GM12878 (cell line): ENCODE results near the gene PLEKHM3. TPM values are rescaled to one million over a fixed set of nuclear protein-coding genes. Genes with fewer than 3 reads are reported as not detected.

Source experiments
- ATAC-seq: fragments of 200-7000 bp; cut with Tn5 transposase; 3 replicates; pipeline ENCODE4 v1.9.1; 2020; ENCODE audit warnings: mild to moderate bottlenecking, moderate library complexity
- BruUV-seq: library from RNA; stranded (reverse); fragments of 400-500 nt; replicated peaks from 2 replicates; lab custom pipeline; 2021; lab: Mats Ljungman, UMichigan
- CTCF ChIA-PET: fragments of 300-600 bp; sonication (Branson Sonifier 250); formaldehyde crosslinking; extraction: SDS; loops from one replicate; lab custom pipeline; 2021; ENCODE audit warnings: inconsistent platforms; lab: Yijun Ruan, JAX
- POLR2A ChIA-PET: fragments of 350-600 bp; formaldehyde crosslinking; extraction: SDS; loops from one replicate; lab custom pipeline; 2021; ENCODE audit warnings: inconsistent platforms; lab: Charles Lee
- RAD21 ChIA-PET: fragments of 300-600 bp; sonication (Branson Sonifier 250); formaldehyde crosslinking; loops from one replicate; lab custom pipeline; 2023; ENCODE audit warnings: antibody characterized with exemption; ENCODE audit not compliant: unreplicated experiment; lab: Charles Lee
- SMC1A ChIA-PET: fragments of 300-600 bp; sonication (Branson Sonifier 250); formaldehyde crosslinking; loops from one replicate; lab custom pipeline; 2023; ENCODE audit not compliant: unreplicated experiment, uncharacterized antibody; lab: Charles Lee
- DNase-seq: peaks from one replicate; pipeline ENCODE4 v3.0.0-alpha.2; 2011; ENCODE audit warnings: low read depth, low spot score
- FAIRE-seq: peaks from 3 replicates; lab custom pipeline; 2011; peaks lifted over from hg19 to GRCh38; lab: Jason Lieb, UNC
- H2AFZ ChIP-seq: 2 replicates; pipeline ENCODE4 v1.6.0; 2011; ENCODE audit warnings: low read depth, low read length, control low read depth; ENCODE audit not compliant: control insufficient read depth
- H3K27ac ChIP-seq: 2 replicates; pipeline ENCODE4 v1.5.1; 2011; ENCODE audit warnings: control low read depth; ENCODE audit not compliant: control insufficient read depth, insufficient read depth
- H3K27me3 ChIP-seq, 2 experiments: replicated peaks in 1 of 2; 2 replicates each; pipeline versions ENCODE4 v1.6.0 to v1.6.1; 2011; ENCODE audit warnings: low read length in 1 of 2; ENCODE audit not compliant: control insufficient read depth in 2 of 2, insufficient read depth in 2 of 2
- H3K36me3 ChIP-seq, 2 experiments: 2 replicates each; pipeline ENCODE4 v1.5.1; 2011; ENCODE audit warnings: low read length in 1 of 2; ENCODE audit not compliant: control insufficient read depth in 2 of 2, insufficient read depth in 2 of 2
- H3K4me1 ChIP-seq: 2 replicates; pipeline ENCODE4 v1.6.1; 2011; ENCODE audit warnings: mild to moderate bottlenecking, low read length, moderate library complexity, mixed read lengths; ENCODE audit not compliant: control insufficient read depth, insufficient read depth
- H3K4me2 ChIP-seq: 2 replicates; pipeline ENCODE4 v1.6.0; 2011; ENCODE audit warnings: control low read depth; ENCODE audit not compliant: control insufficient read depth, insufficient read depth
- H3K4me3 ChIP-seq: fragments of 200-600 bp; sonication (generic); 2 replicates; pipeline ENCODE4 v1.5.1; 2016
- H3K79me2 ChIP-seq: 2 replicates; pipeline ENCODE4 v1.6.0; 2011; ENCODE audit warnings: low read length; ENCODE audit not compliant: control insufficient read depth, insufficient read depth
- H3K9ac ChIP-seq: 2 replicates; pipeline ENCODE4 v1.8.0; 2011; ENCODE audit warnings: low read length, control low read depth, mixed read lengths; ENCODE audit not compliant: control insufficient read depth, insufficient read depth
- H3K9me3 ChIP-seq: replicated peaks from 3 replicates; pipeline ENCODE4 v1.5.1; 2011; ENCODE audit warnings: mild to moderate bottlenecking, low read length; ENCODE audit not compliant: control insufficient read depth, insufficient read depth
- H4K20me1 ChIP-seq: 2 replicates; pipeline ENCODE4 v1.6.0; 2011; ENCODE audit not compliant: control insufficient read depth, insufficient read depth
- BCL11A ChIP-seq: IDR thresholded peaks from 2 replicates; pipeline ENCODE4 v1.6.1; 2011; ENCODE audit warnings: low read depth, low read length
- CUX1 ChIP-seq: IDR thresholded peaks from 2 replicates; pipeline ENCODE4 v1.6.1; 2012; ENCODE audit warnings: improper control_type of control experiment, low read depth, low read length; ENCODE audit not compliant: insufficient replicate concordance
- EGR1 ChIP-seq, 2 experiments: IDR thresholded peaks; 1 replicate in 1 of 2; 2 replicates in 1 of 2; pipeline ENCODE4 v1.6.1; 2011 to 2012; ENCODE audit warnings: low read depth in 2 of 2, low read length in 2 of 2, borderline replicate concordance in 1 of 2, mild to moderate bottlenecking in 1 of 2, moderate library complexity in 1 of 2
- IKZF2 ChIP-seq, 2 experiments: fragments of 450-650 bp; IDR thresholded peaks; 2 replicates each; pipeline ENCODE4 v1.6.1; 2017; ENCODE audit warnings: mild to moderate bottlenecking in 2 of 2, moderate library complexity in 2 of 2
- NFYB ChIP-seq: IDR thresholded peaks from 2 replicates; pipeline ENCODE4 v1.6.1; 2011; ENCODE audit warnings: low read depth, mild to moderate bottlenecking, low read length, improper control_type of control experiment, moderate library complexity; ENCODE audit not compliant: insufficient read depth
- WGBS: methylation state at CpG from one replicate; pipeline ENCODE4 v1.1.6; 2016; ENCODE audit warnings: low lambda C conversion rate; ENCODE audit not compliant: insufficient replicate concordance, insufficient coverage; ENCODE audit errors: missing lambda C conversion rate; 5-methylcytosine and 5-hydroxymethylcytosine counted together
- in situ Hi-C: fragments of 300-500 bp; cut with MboI; formaldehyde crosslinking; loops from 9 replicates; pipeline ENCODE4 v1.14.3; 2018; ENCODE audit warnings: mixed read lengths
- intact Hi-C: fragments of 100-400 bp; cut with micrococcal nuclease; formaldehyde crosslinking; loops from one replicate; pipeline ENCODE4 v1.14.2; 2022; ENCODE audit not compliant: unreplicated experiment
- polyA plus RNA-seq, 11 experiments: library from polyadenylated mRNA; depleted of rRNA in 4 of 11; unstranded in 6 of 11; stranded (reverse) in 5 of 11; fragments of >200 nt; fragmentation: Nextera tagmentation in 4 of 11; fragmentation: Illumina TruSeq in 1 of 11; extraction: Ambion mirVana in 4 of 11; extraction: Trizol in 1 of 11; gene quantifications; 1 replicate in 1 of 11; 2 replicates in 10 of 11; pipeline versions ENCODE4 v1.2.1 to v1.2.3, GENCODE V29; 2011 to 2016; ENCODE audit warnings: inconsistent platforms in 2 of 11, missing spikeins in 2 of 11, low read depth in 1 of 11
- total RNA-seq, 4 experiments: library from RNA; depleted of rRNA in 3 of 4; stranded (reverse); fragments of >200 nt in 3 of 4; fragmentation: Illumina TruSeq in 1 of 4; extraction: Trizol in 1 of 4; gene quantifications; 2 replicates each; pipeline versions ENCODE4 v1.2.1 to v1.2.3, GENCODE V29; 2013 to 2021

The PLEKHM3 gene
- total and polyA plus RNA-seq, 10 of the 15 experiments (the other 5 are each of a cell fraction or from before 2014, with no cell fraction given): 1.4 to 5.6 (median 3.0) TPM

- H4K20me1 ChIP-seq: no peaks in the 10 kb centered on the region
- no peaks in the 10 kb centered on the region for H3K4me1 ChIP-seq
- intact Hi-C loops: no loop called here
- DNase-seq (no peak), FAIRE-seq (no peak), ATAC-seq (no peak)
- WGBS: 97% methylated on average over 2 of the region's 2 CpGs
- in situ Hi-C loops: no loop called here
- ChIA-PET POLR2A (no interaction called here), CTCF (interaction anchor here (1.2 kb wide), 1 partner anchor 98 kb away, joined by 3 read pairs; no protein-coding TSS in a partner anchor), SMC1A (interaction anchor here (1.0 to 1.1 kb wide), 2 partner anchors 18 to 98 kb away, joined by 3 to 4 read pairs; no protein-coding TSS in a partner anchor), RAD21 (no interaction called here)
- no peak overlapping the region for H3K4me2 ChIP-seq
- H3K9ac ChIP-seq: no peak overlapping the region
- H3K9me3 ChIP-seq: no peaks in the 10 kb centered on the region
- no peaks in the 10 kb centered on the region for H3K79me2 ChIP-seq
- H3K4me3 ChIP-seq: no peak overlapping the region
- no peak overlapping the region for H3K27ac ChIP-seq
- no peaks in the 10 kb centered on the region for H3K36me3 ChIP-seq
- BruUV-seq: no TSS peak
- H2AFZ ChIP-seq: no peak overlapping the region
- H3K27me3 ChIP-seq: no peaks in the 10 kb centered on the region
- TF ChIP-seq BCL11A (no peak), EGR1 (IDR thresholded peaks at IDR 0.05; ENCODE audit: borderline replicate concordance in 1 of 2, low read depth in 2 of 2, low read length in 2 of 2) (no peak), CUX1 (no peak), IKZF2 (IDR thresholded peaks at IDR 0.05) (no peak), NFYB (no peak)
Measured at GRCh38 chr2:207854484-207855440, 170.6 kb downstream of the PLEKHM3 start.
